AG08396 (cell line): Measurements from ENCODE around the gene FAM107B.

Source experiments
- DNase-seq: peaks from one replicate; pipeline ENCODE4 v3.0.0; 2012; ENCODE audit warnings: low spot score, mixed read lengths

The FAM107B gene

DNA sequence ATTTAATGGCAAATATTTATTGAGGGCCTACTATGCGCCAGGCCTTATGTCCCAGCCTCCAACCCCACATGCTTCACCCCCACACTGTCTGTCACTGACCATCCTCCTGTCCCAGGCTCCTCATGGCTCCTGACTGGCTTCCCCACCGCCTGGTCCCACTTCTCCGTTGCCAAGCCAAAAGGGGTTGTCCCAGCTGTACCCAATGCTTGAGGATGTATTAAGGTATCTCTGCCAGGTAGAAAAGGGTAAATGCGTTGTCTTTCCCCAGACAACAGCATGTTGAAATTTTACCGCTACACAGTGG, 275.1 kb downstream of the FAM107B start:
- no peak for DNase-seq

- DNase-seq, result no peak
Measured at GRCh38 chr10:14498326-14498725, 276.4 kb downstream of the FAM107B start.

DNA sequence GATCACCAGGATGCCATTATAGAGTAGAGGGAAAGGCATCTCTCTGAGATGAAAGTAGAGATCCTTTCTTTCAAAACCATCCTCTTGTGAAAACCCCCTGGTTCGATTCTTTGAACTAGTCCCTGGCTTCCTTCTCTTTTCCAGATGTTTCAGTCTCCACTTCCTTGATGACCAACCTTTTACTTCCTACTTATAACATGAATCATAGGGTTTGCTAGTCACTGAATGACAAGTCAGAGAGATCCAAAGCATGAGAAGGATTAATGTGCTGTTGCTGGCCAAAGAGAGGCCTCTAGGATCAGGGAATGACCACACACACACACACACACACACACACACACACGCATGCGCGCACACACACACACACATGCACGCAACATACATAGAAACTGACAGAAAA, 282.9 kb downstream of the FAM107B start:
- DNase-seq, result no peak

GRCh38 chr10:14489522-14490177, 285.0 kb downstream of the FAM107B start:
- no peak for DNase-seq

GRCh38 chr10:14487488-14487883, 287.2 kb downstream of the FAM107B start:
- no peak for DNase-seq

DNA sequence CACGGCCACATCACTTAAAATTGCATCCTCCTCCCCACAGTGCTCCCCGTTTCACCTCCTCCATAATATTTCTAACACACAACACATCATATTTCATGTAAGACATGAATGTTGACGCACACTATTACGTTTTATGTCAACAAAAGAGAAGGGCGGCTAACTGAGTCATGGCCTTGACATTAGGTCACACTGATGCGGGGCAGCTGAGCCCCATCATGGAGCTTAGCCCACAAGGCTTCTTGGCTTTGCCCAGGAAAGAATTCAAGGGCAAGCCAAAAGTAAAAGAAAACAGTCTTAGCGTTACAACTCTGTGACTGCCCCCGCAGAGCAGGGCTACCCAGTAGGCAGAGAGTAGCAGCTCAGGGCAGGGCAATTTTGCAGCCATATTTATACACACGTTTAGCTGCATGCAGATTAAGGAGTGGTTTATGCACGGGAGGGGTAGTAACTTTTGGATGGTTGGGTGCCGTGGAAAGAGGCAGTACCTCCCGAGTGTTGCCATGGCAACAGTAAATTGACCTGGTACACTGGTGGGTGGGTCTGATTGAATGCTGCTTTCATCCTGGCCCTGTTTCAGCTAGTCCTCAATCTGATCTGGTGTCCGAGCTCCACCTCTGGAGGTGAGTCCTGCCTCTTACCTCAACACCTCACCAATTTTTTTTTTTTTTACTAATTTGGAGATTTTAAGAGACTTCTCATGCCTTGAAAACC, 287.8 kb downstream of the FAM107B start:
- DNase-seq, result no peak

DNA sequence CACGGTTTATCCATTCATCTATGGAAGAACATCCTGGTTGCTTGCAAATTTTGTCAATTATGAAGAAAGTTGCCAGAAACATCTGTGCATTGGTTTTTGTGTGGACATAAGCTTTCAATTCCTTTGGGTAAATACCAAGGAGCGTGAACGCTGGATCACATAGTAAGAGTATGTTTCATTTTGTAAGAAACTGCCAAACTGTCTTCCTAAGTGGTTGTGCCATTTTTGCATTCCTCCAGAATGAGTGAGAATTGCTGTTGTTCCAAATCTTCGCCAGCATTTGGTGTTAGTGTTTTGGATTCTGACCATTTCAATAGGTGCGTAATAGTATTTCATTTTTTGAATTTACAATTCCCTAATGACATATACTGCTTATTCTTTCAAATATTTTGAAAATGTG, 288.7 kb downstream of the FAM107B start:
- DNase-seq, result no peak

DNA sequence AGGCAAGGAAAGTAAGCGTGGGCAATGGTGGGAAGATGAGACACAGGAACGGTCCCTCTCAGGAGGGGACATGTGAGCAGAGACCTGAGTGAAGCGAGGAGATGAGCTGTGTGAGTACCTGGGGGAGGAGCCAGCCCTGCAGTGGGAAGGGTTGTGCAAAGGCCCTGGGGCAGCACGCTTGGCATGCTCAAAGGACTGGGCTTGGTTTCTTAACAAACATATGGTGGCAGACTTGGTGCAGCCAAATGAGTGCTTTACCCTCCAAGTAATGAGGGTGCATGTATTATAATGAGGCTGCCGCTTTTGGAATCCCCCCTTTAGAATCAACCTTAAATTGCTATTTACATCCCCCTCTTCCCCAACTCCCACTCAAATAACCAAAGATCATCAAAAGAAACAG, 291.3 kb downstream of the FAM107B start:
- DNase-seq, result no peak

GRCh38 chr10:14481752-14482151, 292.9 kb downstream of the FAM107B start:
- no peak for DNase-seq

- no peak for DNase-seq
Measured at GRCh38 chr10:14481014-14481413, 293.7 kb downstream of the FAM107B start.

- DNase-seq, result peak; percentile 69
Measured at GRCh38 chr10:14478604-14479003, 296.1 kb downstream of the FAM107B start.

DNA sequence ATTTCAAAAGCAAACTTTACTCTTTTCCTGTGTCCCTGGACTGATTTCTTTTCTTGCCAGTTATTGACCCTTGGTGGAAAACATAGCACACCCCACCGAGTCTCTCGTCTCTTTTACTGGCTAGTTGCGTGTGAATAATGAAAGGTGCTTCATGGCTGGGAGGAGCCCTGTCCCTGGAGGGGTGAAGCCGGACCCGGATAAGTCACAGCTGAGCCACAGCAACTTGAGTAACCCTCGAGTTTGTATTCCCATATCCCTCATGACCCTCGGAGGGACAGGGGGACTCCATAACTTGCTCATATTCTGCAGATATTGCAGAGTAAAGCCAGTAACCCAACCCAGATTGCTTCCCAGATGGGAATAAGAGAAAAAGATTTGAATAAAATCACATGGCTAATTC, 296.5 kb downstream of the FAM107B start:
- no peak for DNase-seq

DNA sequence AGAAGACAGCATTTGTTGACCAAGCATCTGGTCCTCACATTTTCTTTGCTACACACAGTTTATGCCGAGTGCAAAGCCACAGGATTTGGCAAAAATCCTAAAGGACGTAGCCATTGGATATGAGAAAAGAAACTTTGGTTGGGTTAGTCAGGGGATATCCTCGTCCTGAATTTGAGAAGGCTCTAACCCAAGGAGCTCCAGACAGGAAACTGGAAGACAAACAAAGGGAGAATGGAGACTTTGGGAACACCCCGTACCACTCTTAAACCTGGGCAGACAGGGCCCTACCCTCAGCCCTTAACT, 297.3 kb downstream of the FAM107B start:
- no peak for DNase-seq

- no peak for DNase-seq
Measured at GRCh38 chr10:14476641-14477407, 297.9 kb downstream of the FAM107B start.

GRCh38 chr10:14476006-14476405, 298.7 kb downstream of the FAM107B start:
- DNase-seq, result no peak

DNA sequence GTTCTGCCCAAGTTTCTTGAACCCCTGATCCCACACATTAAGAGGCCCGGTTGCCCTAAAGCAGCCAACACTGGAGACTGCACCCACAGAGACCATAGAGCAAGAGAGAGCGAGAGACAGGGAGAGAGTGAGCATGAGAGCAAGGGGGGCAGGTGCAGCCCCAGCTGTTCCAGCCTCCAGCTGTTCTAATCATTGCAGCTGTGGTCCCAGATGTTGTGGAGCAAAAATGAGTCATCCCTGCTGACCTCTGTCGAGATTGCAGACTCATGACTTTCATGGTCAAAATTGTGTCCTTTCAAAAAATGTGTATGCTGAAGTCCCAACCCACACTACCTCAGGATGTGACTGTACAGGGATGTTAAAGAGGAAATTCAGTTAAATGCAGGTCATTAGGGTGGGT, 300.0 kb downstream of the FAM107B start:
- DNase-seq, result no peak

DNA sequence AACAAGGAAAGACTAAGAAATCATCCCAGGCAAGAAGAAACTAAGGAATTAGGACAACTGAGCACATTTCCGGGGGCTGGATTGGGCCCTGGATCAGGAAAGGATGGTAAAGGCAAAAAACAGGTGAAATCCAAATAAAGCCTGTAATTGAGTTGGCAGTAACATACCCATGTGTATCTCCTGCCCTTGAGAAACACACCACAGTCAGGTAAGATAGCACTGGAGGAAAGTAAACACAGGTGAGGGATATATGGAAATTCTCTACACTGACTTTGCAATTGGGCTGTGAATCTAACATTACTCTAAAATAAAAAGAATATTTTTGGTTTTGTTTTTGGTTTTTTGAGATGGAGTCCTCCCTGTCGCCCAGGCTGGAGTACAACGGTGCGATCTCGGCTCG, 303.8 kb downstream of the FAM107B start:
- DNase-seq, result no peak

- no peak for DNase-seq
Measured at GRCh38 chr10:14468726-14469125, 306.0 kb downstream of the FAM107B start.
